PC-9 (cell line): ENCODE data around the gene AIG1. TPM values are rescaled to one million over a fixed set of nuclear protein-coding genes. Genes with fewer than 3 reads are reported as not detected.

Experiments
- BruUV-seq: library from RNA; stranded (reverse); fragments of 400-500 nt; replicated peaks from 2 replicates; lab custom pipeline; 2021; lab: Mats Ljungman, UMichigan
- CTCF ChIA-PET: fragments of 300-600 bp; sonication (Branson Sonifier 250); formaldehyde crosslinking; loops from one replicate; lab custom pipeline; 2022; ENCODE audit warnings: antibody characterized with exemption; lab: Charles Lee
- POLR2A ChIA-PET: fragments of 300-600 bp; sonication (Branson Sonifier 250); formaldehyde crosslinking; loops from one replicate; lab custom pipeline; 2022; ENCODE audit warnings: antibody characterized with exemption; ENCODE audit not compliant: unreplicated experiment; lab: Charles Lee
- DNase-seq, 2 experiments: peaks; one replicate each; pipeline versions ENCODE4 v3.0.0 to v3.0.0-alpha.2; 2015 to 2022; ENCODE audit warnings: mixed read lengths in 1 of 2
- H2AFZ ChIP-seq: fragments of 200-600 bp; sonication (generic); 2 replicates; pipeline ENCODE4 v1.8.1; 2017; ENCODE audit warnings: antibody characterized with exemption
- H3F3A ChIP-seq: fragments of 200-600 bp; sonication (generic); 2 replicates; pipeline ENCODE4 v1.8.1; 2017; ENCODE audit warnings: antibody characterized with exemption, mild to moderate bottlenecking, low read depth; ENCODE audit not compliant: insufficient read depth
- H3K27ac ChIP-seq: fragments of 200-600 bp; sonication (generic); 2 replicates; pipeline ENCODE4 v1.6.1; 2016; ENCODE audit warnings: mixed run types
- H3K27me3 ChIP-seq: fragments of 200-600 bp; sonication (generic); 2 replicates; pipeline ENCODE4 v1.6.1; 2016; ENCODE audit warnings: low read depth, mixed run types; ENCODE audit not compliant: insufficient read depth
- H3K36me3 ChIP-seq: fragments of 200-600 bp; sonication (generic); 2 replicates; pipeline ENCODE4 v1.6.1; 2016; ENCODE audit warnings: low read depth, mixed run types
- H3K4me1 ChIP-seq: fragments of 200-600 bp; sonication (generic); replicated peaks from 2 replicates; pipeline ENCODE4 v1.6.1; 2016; ENCODE audit warnings: mixed run types; ENCODE audit not compliant: insufficient read depth
- H3K4me2 ChIP-seq: fragments of 200-600 bp; sonication (generic); 2 replicates; pipeline ENCODE4 v1.6.1; 2017; ENCODE audit warnings: mixed run types
- H3K4me3 ChIP-seq: fragments of 200-600 bp; sonication (generic); 2 replicates; pipeline ENCODE4 v1.6.1; 2016; ENCODE audit warnings: mixed run types
- H3K79me2 ChIP-seq: fragments of 200-600 bp; sonication (generic); 2 replicates; pipeline ENCODE4 v1.6.1; 2017; ENCODE audit warnings: low read depth, mixed run types
- H3K9me2 ChIP-seq: fragments of 200-600 bp; sonication (generic); 2 replicates; pipeline ENCODE4 v1.8.1; 2017; ENCODE audit warnings: mild to moderate bottlenecking; ENCODE audit not compliant: insufficient read depth
- H3K9me3 ChIP-seq: fragments of 200-600 bp; sonication (generic); 2 replicates; pipeline ENCODE4 v1.8.1; 2016; ENCODE audit warnings: low read depth; ENCODE audit not compliant: insufficient read depth
- H4K20me1 ChIP-seq: fragments of 200-600 bp; sonication (generic); 2 replicates; pipeline ENCODE4 v1.8.1; 2017; ENCODE audit not compliant: insufficient read depth
- CTCF ChIP-seq: fragments of 200-600 bp; sonication (generic); conservative IDR thresholded peaks from 2 replicates; pipeline ENCODE4 v1.6.1; 2017; ENCODE audit warnings: mixed run types, antibody characterized with exemption, mild to moderate bottlenecking, moderate library complexity
- EZH2 ChIP-seq: fragments of 200-600 bp; sonication (generic); IDR thresholded peaks from 2 replicates; pipeline ENCODE4 v1.8.0; 2017; ENCODE audit warnings: antibody characterized with exemption, low read depth
- intact Hi-C: fragments of 100-400 bp; cut with micrococcal nuclease; formaldehyde crosslinking; loops from one replicate; pipeline ENCODE4 v1.10.0; 2022; ENCODE audit not compliant: unreplicated experiment
- total RNA-seq: library from RNA; stranded (reverse); gene quantifications from 2 replicates; pipeline ENCODE4 v1.2.3, GENCODE V29; 2021

Gene AIG1
- total RNA-seq, 1 experiment from 2014 or later: 37.7 TPM

GRCh38 chr6:143130928-143131327 lies 70.2 kb downstream of the AIG1 start:
- no peak for DNase-seq
- H3K9me2 ChIP-seq: no peaks in the 10 kb centered on the region
- TF ChIP-seq CTCF: no peak
- no peak for TF ChIP-seq EZH2
- no peak overlapping the region for H3K4me3 ChIP-seq
- ChIA-PET CTCF (interaction anchor here (0.6 kb wide), 1 partner anchor 61 kb away, joined by 3 read pairs; no protein-coding TSS in a partner anchor), POLR2A (no interaction called here)
- peaks cover 14% of the 10 kb centered on the region for H3K9me3 ChIP-seq
- H3K79me2 ChIP-seq: no peaks in the 10 kb centered on the region
- no peak overlapping the region for H3K4me2 ChIP-seq
- no peaks in the 10 kb centered on the region for H3F3A ChIP-seq
- H4K20me1 ChIP-seq: no peaks in the 10 kb centered on the region
- BruUV-seq: no TSS peak
- H3K27me3 ChIP-seq: no peaks in the 10 kb centered on the region
- no peak overlapping the region for H2AFZ ChIP-seq
- intact Hi-C loops: no loop called here
- H3K27ac ChIP-seq: no peak overlapping the region
- no peaks in the 10 kb centered on the region for H3K4me1 ChIP-seq
- H3K36me3 ChIP-seq: peaks cover 32% of the 10 kb centered on the region

GRCh38 chr6:143135325-143135724 lies 74.6 kb downstream of the AIG1 start:
- Histone ChIP-seq H3F3A (no peaks in the 10 kb centered on the region), H3K27me3 (no peaks in the 10 kb centered on the region), H3K9me3 (peaks cover 5% of the 10 kb centered on the region), H3K9me2 (no peaks in the 10 kb centered on the region), H3K4me1 (no peaks in the 10 kb centered on the region), H3K79me2 (no peaks in the 10 kb centered on the region), H3K4me3 (no peak overlapping the region), H4K20me1 (no peaks in the 10 kb centered on the region), H2AFZ (no peak overlapping the region), H3K27ac (no peak overlapping the region), H3K36me3 (peaks cover 30% of the 10 kb centered on the region), H3K4me2 (no peak overlapping the region)
- ChIA-PET POLR2A (no interaction called here), CTCF (no interaction called here)
- TF ChIP-seq EZH2: no peak
- TF ChIP-seq CTCF: no peak
- intact Hi-C loops: no loop called here
- no TSS peak for BruUV-seq
- no peak for DNase-seq

- no peak for DNase-seq
- Histone ChIP-seq H3K27me3 (no peaks in the 10 kb centered on the region), H3K79me2 (no peaks in the 10 kb centered on the region), H3K36me3 (peaks cover 23% of the 10 kb centered on the region), H3F3A (no peaks in the 10 kb centered on the region), H3K9me2 (no peaks in the 10 kb centered on the region), H4K20me1 (no peaks in the 10 kb centered on the region), H3K4me1 (no peaks in the 10 kb centered on the region), H3K27ac (no peak overlapping the region), H3K4me3 (no peak overlapping the region), H3K9me3 (no peaks in the 10 kb centered on the region; the same call in 1 of the 2 replicates), H3K4me2 (no peak overlapping the region), H2AFZ (no peak overlapping the region)
- TF ChIP-seq CTCF: no peak
- intact Hi-C loops: no loop called here
- ChIA-PET CTCF (no interaction called here), POLR2A (interaction anchor here (0.6 kb wide), 1 partner anchor 279 kb away, joined by 13 read pairs; no protein-coding TSS in a partner anchor)
- BruUV-seq: no TSS peak
These were observed 75.3 kb downstream of the AIG1 start for GRCh38 chr6:143135797-143136561.
